Neuronal stem cell (in vitro differentiated cells): ENCODE results near the gene MSH6.

Source experiments
- DNase-seq: peaks from one replicate; pipeline ENCODE4 v3.0.0-alpha.2; 2013; ENCODE audit warnings: low spot score
- H2AFZ ChIP-seq: one replicate; pipeline ENCODE4 v1.6.1; 2013; ENCODE audit warnings: mild to moderate bottlenecking, low read length, inconsistent platforms
- H2AK5ac ChIP-seq: 2 replicates; pipeline ENCODE4 v1.6.1; 2013; ENCODE audit warnings: low read depth, mild to moderate bottlenecking, inconsistent platforms, low read length, moderate library complexity, mixed read lengths
- H2BK120ac ChIP-seq: 2 replicates; pipeline ENCODE4 v1.6.1; 2013; ENCODE audit warnings: low read depth, mild to moderate bottlenecking, inconsistent platforms, low read length, moderate library complexity, mixed read lengths
- H2BK12ac ChIP-seq: one replicate; pipeline ENCODE4 v1.6.1; 2013; ENCODE audit warnings: low read length, inconsistent platforms
- H2BK15ac ChIP-seq: 2 replicates; pipeline ENCODE4 v1.6.1; 2013; ENCODE audit warnings: mild to moderate bottlenecking, low read length, inconsistent platforms, mixed read lengths
- H2BK5ac ChIP-seq: one replicate; pipeline ENCODE4 v1.6.1; 2013; ENCODE audit warnings: inconsistent platforms, mild to moderate bottlenecking, low read length, moderate library complexity
- H3K14ac ChIP-seq: one replicate; pipeline ENCODE4 v1.6.1; 2013; ENCODE audit warnings: low read length, inconsistent platforms
- H3K18ac ChIP-seq: 2 replicates; pipeline ENCODE4 v1.6.1; 2013; ENCODE audit warnings: low read length, inconsistent platforms
- H3K23ac ChIP-seq: 2 replicates; pipeline ENCODE4 v1.6.1; 2013; ENCODE audit warnings: low read depth, mild to moderate bottlenecking, mixed read lengths, low read length, inconsistent platforms; ENCODE audit not compliant: poor library complexity
- H3K27ac ChIP-seq: replicated peaks from 3 replicates; pipeline ENCODE4 v1.5.1; 2013; ENCODE audit warnings: low read length, inconsistent platforms
- H3K27me3 ChIP-seq, 3 experiments: 2 replicates each; pipeline ENCODE4 v1.6.1; 2013; ENCODE audit warnings: low read length in 3 of 3, mild to moderate bottlenecking in 2 of 3, inconsistent platforms in 1 of 3, low read depth in 1 of 3, mixed read lengths in 1 of 3, moderate library complexity in 1 of 3; ENCODE audit not compliant: control insufficient read depth in 3 of 3, insufficient read depth in 3 of 3
- H3K36me3 ChIP-seq, 2 donors: replicated peaks in 1 of 2; 2 replicates each; pipeline ENCODE4 v1.6.1; 2013; ENCODE audit warnings: low read length in 2 of 2; ENCODE audit not compliant: control insufficient read depth in 2 of 2, insufficient read depth in 2 of 2
- H3K4ac ChIP-seq: 2 replicates; pipeline ENCODE4 v1.6.1; 2013; ENCODE audit warnings: inconsistent platforms, mild to moderate bottlenecking, low read length, moderate library complexity
- H3K4me1 ChIP-seq, 2 donors: 1 replicate in 1 of 2; 2 replicates in 1 of 2; pipeline ENCODE4 v1.6.1; 2013; ENCODE audit warnings: low read length in 2 of 2, low read depth in 1 of 2; ENCODE audit not compliant: control insufficient read depth in 2 of 2, insufficient read depth in 1 of 2
- H3K4me2 ChIP-seq: one replicate; pipeline ENCODE4 v1.6.1; 2013; ENCODE audit warnings: mild to moderate bottlenecking, low read length, inconsistent platforms; ENCODE audit not compliant: insufficient read depth, poor library complexity, severe bottlenecking
- H3K4me3 ChIP-seq, 2 donors: 2 replicates each; pipeline ENCODE4 v1.5.1; 2013; ENCODE audit warnings: low read length in 2 of 2, mild to moderate bottlenecking in 2 of 2, inconsistent platforms in 1 of 2, moderate library complexity in 1 of 2
- H3K79me1 ChIP-seq: one replicate; pipeline ENCODE4 v1.6.1; 2013; ENCODE audit warnings: low read depth, mild to moderate bottlenecking, inconsistent platforms, low read length, moderate library complexity
- H3K9ac ChIP-seq: one replicate; pipeline ENCODE4 v1.6.1; 2013; ENCODE audit warnings: mild to moderate bottlenecking, low read depth, low read length, inconsistent platforms; ENCODE audit not compliant: poor library complexity
- H3K9me3 ChIP-seq, 2 donors: replicated peaks in 1 of 2; 2 replicates each; pipeline versions ENCODE3 to v1.6.1; 2013; ENCODE audit warnings: low read length in 2 of 2, mild to moderate bottlenecking in 2 of 2, inconsistent platforms in 1 of 2, low read depth in 1 of 2, mixed read lengths in 1 of 2, moderate library complexity in 1 of 2; ENCODE audit not compliant: control insufficient read depth in 2 of 2, insufficient read depth in 1 of 2
- H4K8ac ChIP-seq: one replicate; pipeline ENCODE4 v1.6.1; 2013; ENCODE audit warnings: low read depth, mild to moderate bottlenecking, inconsistent platforms, low read length, moderate library complexity
- H4K91ac ChIP-seq: one replicate; pipeline ENCODE4 v1.6.1; 2013; ENCODE audit warnings: low read length, low read depth, mild to moderate bottlenecking, inconsistent platforms; ENCODE audit not compliant: poor library complexity
- WGBS, 2 donors: extraction: QIAGEN DNeasy Blood & Tissue Kit; methylation state at CpG; one replicate each; pipeline ENCODE4 v1.1.7; 2013; ENCODE audit warnings: missing lambda C conversion rate in 2 of 2, mixed read lengths in 1 of 2; ENCODE audit not compliant: insufficient read length in 2 of 2, insufficient replicate concordance in 1 of 2; ENCODE audit errors: extremely low coverage in 2 of 2; 5-methylcytosine and 5-hydroxymethylcytosine counted together

MSH6 gene

DNA sequence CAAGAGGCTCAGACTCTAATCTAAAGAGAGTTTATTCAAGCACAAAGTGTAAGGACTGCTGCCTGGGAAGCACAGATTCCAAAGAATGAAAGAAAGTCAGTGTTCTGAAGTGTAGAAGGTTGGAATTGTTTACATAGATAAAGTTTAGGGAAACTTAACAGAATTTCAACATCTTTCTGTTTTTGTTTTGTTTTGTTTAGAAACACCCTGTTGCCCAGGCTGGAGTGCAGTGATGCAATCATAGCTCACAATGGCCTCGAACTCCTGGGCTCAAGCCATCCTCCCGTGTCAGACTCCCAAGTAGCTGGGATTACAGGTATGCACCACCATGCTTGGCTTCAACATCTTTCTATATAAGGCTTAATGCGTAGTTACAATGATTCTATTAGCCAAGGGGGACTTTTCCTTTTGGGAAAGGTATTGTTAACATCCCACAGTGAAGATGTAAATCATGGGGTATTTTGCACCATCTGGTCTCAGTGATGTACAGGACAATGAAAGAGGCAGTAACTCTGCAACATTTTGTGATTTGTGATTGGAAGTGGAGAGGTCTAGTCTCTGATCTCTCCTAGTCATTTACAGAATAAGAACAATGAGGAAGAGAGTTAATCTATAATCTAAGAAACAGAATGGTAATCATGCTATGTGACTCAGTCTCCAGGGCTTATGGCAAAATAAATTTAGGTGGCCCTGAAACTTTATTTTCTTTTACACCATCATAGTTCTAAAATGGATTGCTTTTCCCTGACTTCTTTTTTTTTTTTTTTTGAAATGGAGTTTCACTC lies 45.6 kb upstream of the MSH6 start:
- Histone ChIP-seq H3K79me1 (no peaks in the 10 kb centered on the region), H3K23ac (no peak overlapping the region), H4K91ac (no peak overlapping the region), H3K27ac (no peak overlapping the region), H2BK120ac (no peak overlapping the region), H4K8ac (no peak overlapping the region), H3K9me3 (no peaks in the 10 kb centered on the region), H3K36me3 (no peaks in the 10 kb centered on the region), H2AK5ac (no peak overlapping the region), H2BK12ac (no peak overlapping the region), H2BK15ac (no peak overlapping the region), H3K9ac (no peak overlapping the region), H3K27me3 (peaks cover 0 to 6% (median 0%) of the 10 kb centered on the region in 3 experiments), H2AFZ (no peak overlapping the region), H3K18ac (no peak overlapping the region), H3K4ac (no peak overlapping the region), H3K4me3 (no peak overlapping the region), H2BK5ac (no peak overlapping the region), H3K4me2 (no peak overlapping the region), H3K14ac (no peak overlapping the region), H3K4me1 (no peaks in the 10 kb centered on the region)
- DNase-seq = no peak
- WGBS, 2 donors = no CpG with 5 or more reads among the region's 3 CpGs

DNA sequence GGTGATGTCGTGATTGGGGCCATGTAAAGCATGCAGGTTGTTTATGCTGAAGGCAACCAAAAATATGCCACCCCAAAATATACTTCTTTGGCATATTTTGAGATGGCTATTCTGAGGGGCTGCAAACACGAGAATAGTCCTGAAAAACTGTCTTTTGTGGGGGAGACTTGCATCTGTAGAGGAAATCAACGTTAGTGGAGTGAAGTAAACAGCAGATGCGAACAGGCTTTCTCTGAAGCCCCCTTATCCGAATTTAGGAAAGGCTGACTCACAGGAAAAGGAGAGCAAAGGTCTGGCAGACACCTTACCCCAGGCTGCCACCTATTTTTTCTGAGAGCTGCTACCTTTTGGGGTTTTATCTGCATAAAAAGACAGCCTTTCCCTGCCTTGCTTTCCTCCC lies 44.6 kb upstream of the MSH6 start:
- H3K18ac ChIP-seq = peak overlapping the region; percentile 15
- no peak for DNase-seq
- no peak overlapping the region for H4K91ac ChIP-seq
- no peak overlapping the region for H3K27ac ChIP-seq
- H2BK5ac ChIP-seq = no peak overlapping the region
- no peak overlapping the region for H2BK12ac ChIP-seq
- H3K79me1 ChIP-seq = no peaks in the 10 kb centered on the region
- no peak overlapping the region for H3K9ac ChIP-seq
- H3K4me3 ChIP-seq = no peak overlapping the region
- H3K14ac ChIP-seq = no peak overlapping the region
- H3K4me1 ChIP-seq = no peaks in the 10 kb centered on the region
- H3K23ac ChIP-seq = no peak overlapping the region
- H2BK15ac ChIP-seq = no peak overlapping the region
- H3K9me3 ChIP-seq = no peaks in the 10 kb centered on the region
- no peak overlapping the region for H2BK120ac ChIP-seq
- no peak overlapping the region for H4K8ac ChIP-seq
- H3K4me2 ChIP-seq = no peak overlapping the region
- H3K4ac ChIP-seq = no peak overlapping the region
- H2AFZ ChIP-seq = no peak overlapping the region
- no peak overlapping the region for H2AK5ac ChIP-seq
- WGBS, 2 donors = no CpG with 5 or more reads among the region's 5 CpGs
- peaks cover 0 to 6% (median 0%) of the 10 kb centered on the region in 3 experiments for H3K27me3 ChIP-seq
- no peaks in the 10 kb centered on the region for H3K36me3 ChIP-seq

- DNase-seq = no peak
- Histone ChIP-seq H4K91ac (no peak overlapping the region), H2AFZ (no peak overlapping the region), H3K14ac (no peak overlapping the region), H2BK5ac (no peak overlapping the region), H4K8ac (no peak overlapping the region), H2BK15ac (no peak overlapping the region), H3K23ac (no peak overlapping the region), H3K4ac (no peak overlapping the region), H3K27me3 (peaks cover 0 to 6% (median 0%) of the 10 kb centered on the region in 3 experiments), H2AK5ac (no peak overlapping the region), H3K36me3 (no peaks in the 10 kb centered on the region), H3K4me2 (no peak overlapping the region), H3K4me3 (no peak overlapping the region), H3K79me1 (no peaks in the 10 kb centered on the region), H3K9me3 (no peaks in the 10 kb centered on the region), H3K27ac (no peak overlapping the region), H2BK12ac (no peak overlapping the region), H3K9ac (no peak overlapping the region), H3K18ac (no peak overlapping the region), H2BK120ac (no peak overlapping the region), H3K4me1 (peaks cover 0 to 5% of the 10 kb centered on the region in 2 donors)
- WGBS, 2 donors = no CpG with 5 or more reads among the region's 3 CpGs
These were observed 41.8 kb upstream of the MSH6 start for GRCh38 chr2:47741101-47741500.

DNA sequence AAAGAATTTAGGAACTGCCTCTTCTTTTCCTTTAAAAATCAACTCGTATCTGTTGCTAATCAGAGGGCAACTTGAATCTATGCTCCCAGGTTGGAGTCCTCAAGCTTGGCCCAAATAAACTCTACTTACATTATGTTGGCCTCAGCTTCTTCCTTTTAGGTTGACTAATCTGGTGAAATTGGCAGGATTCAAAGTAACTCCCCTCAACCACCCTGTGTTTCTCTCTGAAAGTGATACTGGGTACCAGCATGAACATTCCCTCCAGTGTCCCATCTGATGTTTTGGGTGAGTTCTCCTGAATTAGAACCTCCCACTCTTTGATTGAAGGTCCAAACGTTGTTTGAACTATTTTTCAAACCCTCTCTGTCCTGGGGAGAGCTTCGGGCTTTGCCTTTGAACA lies 41.3 kb upstream of the MSH6 start:
- no peak overlapping the region for H3K4me2 ChIP-seq
- H3K9ac ChIP-seq = no peak overlapping the region
- no peak overlapping the region for H2BK120ac ChIP-seq
- H3K18ac ChIP-seq = no peak overlapping the region
- H3K4me1 ChIP-seq = peaks cover 0 to 5% of the 10 kb centered on the region in 2 donors
- no peak overlapping the region for H3K14ac ChIP-seq
- peaks cover 0 to 6% (median 0%) of the 10 kb centered on the region in 3 experiments for H3K27me3 ChIP-seq
- H3K23ac ChIP-seq = no peak overlapping the region
- no peak overlapping the region for H3K4me3 ChIP-seq
- no peak overlapping the region for H4K8ac ChIP-seq
- H3K9me3 ChIP-seq = no peaks in the 10 kb centered on the region
- no peak overlapping the region for H4K91ac ChIP-seq
- DNase-seq = no peak
- no peaks in the 10 kb centered on the region for H3K36me3 ChIP-seq
- no peak overlapping the region for H2BK5ac ChIP-seq
- H2AFZ ChIP-seq = no peak overlapping the region
- no peak overlapping the region for H2BK15ac ChIP-seq
- no peak overlapping the region for H2BK12ac ChIP-seq
- H3K4ac ChIP-seq = no peak overlapping the region
- WGBS, 2 donors = no CpG with 5 or more reads among the region's 3 CpGs
- H3K27ac ChIP-seq = no peak overlapping the region
- H3K79me1 ChIP-seq = no peaks in the 10 kb centered on the region
- no peak overlapping the region for H2AK5ac ChIP-seq
